Stimulated activated CD4-positive, alpha-beta T cell treated with anti-CD3 and anti-CD28 coated beads, Interleukin-15, amount 100 ng/mL, for 48 hours (primary cell): ENCODE data around the gene WDR36.
"Not testable (repeated sequence)": the region's sequence is repeated elsewhere in the genome, so short reads cannot be mapped to it uniquely, and the experiment has no call there.

ENCODE experiments used
- DNase-seq, 2 donors: peaks; one replicate each; pipeline ENCODE4 v3.0.0-alpha.2; 2020; ENCODE audit warnings: low read depth in 2 of 2

The WDR36 gene

DNA sequence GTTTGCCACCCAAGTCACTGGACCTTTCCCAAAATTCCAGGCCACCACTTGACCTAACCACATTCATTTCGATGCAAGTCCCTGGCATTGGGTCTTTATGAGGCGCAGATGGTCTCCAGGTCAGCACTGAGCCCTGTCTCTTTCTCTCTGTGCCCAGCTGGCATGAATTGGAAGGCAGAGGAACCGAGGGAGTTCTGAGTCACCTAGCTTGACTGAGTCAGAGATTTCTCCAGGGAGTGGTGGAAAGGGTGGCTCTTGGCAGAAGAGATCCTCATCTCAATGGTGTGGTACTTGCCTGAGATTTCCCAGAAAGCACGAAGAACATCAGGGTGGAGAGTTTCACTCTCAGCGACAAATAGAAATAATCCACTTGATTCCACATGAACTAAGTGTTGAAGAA is 43.8 kb downstream of the WDR36 start:
- DNase-seq = no peak

DNA sequence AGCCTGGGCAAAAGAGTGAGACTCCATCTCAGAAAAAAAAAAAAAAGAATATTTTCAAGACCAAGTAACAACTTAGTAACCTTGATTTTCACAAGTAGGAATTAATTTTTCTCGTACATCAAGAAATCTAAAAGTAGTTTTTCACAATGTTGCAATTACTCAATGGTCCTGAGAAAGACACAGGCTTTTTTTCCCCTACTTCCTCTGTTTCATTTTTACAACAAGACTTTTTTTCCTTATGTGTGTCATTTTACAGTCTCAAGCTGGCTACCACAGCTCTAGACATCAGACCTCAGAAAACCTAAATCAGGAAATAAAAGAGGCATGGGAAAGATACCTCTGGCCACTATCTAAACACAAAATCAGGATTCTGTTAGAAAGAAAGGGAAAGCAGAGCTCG is 45.9 kb downstream of the WDR36 start:
- no peak for DNase-seq

- DNase-seq = not testable (repeated sequence)
Measured at GRCh38 chr5:111141471-111141870, 49.3 kb downstream of the WDR36 start.

- DNase-seq = no peak
Measured at GRCh38 chr5:111142932-111143331, 50.8 kb downstream of the WDR36 start.

- DNase-seq = no peak
Measured at GRCh38 chr5:111143910-111144309, 51.8 kb downstream of the WDR36 start.

- no peak for DNase-seq
Measured at GRCh38 chr5:111144352-111144930, 52.3 kb downstream of the WDR36 start.

GRCh38 chr5:111146053-111146452 is 53.9 kb downstream of the WDR36 start:
- DNase-seq = no peak

DNA sequence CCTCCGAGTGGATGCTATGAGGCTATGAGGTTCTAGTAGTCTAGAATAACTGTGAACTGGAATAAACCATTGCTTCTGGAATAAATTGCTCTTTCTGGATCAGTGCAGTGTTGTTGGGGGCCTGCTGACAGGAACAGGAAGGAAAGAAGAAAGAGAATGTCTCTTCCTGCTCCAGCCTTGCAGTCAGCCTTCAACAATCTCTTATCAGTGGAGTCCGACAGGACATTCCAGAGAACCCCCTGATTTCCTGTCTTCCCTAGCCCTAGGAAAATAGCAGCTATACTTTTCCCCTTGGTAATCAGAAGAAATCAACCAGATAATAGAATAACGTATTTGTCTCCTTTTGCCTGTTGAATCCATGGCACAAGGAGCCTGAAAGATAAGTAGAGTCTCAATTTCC is 55.4 kb downstream of the WDR36 start:
- DNase-seq = no peak

GRCh38 chr5:111151998-111152397 is 59.9 kb downstream of the WDR36 start:
- no peak for DNase-seq

DNA sequence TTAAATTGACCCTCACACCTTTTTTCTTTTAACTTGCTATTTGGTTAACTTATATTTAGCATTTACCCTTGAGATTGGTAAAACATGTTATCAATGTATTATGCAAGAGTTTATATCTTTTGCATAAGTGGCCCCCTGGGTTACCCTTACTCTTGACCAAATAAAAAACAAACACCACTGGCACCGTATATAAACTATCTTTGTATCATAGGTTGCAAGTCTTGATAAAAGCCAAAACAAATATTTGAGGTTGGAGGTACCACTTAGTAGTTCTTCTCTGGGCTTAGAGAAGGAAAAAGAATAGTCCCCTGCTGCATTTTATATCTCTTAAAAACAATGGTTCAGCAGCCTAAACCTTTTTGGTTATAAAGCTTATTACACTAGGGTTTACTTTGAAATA is 61.3 kb downstream of the WDR36 start:
- no peak for DNase-seq

DNA sequence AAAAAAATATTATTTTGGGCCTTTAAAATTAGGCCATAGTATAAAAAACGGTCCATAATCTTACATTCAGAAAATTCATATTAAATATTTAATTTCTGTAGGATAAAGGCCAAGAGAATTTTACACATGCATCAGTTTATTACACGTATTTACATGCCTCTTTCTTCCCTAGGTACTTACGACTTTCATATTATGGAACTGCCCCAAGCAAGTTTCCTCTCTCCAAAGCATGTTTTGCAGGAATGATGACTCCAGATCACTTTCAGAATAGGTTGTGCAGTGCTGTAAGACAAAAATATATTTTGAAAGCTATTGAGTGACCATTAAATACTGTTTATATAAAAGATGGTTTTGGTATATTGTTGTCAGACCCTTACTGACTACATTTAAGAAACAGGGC is 61.8 kb downstream of the WDR36 start:
- no peak for DNase-seq

DNA sequence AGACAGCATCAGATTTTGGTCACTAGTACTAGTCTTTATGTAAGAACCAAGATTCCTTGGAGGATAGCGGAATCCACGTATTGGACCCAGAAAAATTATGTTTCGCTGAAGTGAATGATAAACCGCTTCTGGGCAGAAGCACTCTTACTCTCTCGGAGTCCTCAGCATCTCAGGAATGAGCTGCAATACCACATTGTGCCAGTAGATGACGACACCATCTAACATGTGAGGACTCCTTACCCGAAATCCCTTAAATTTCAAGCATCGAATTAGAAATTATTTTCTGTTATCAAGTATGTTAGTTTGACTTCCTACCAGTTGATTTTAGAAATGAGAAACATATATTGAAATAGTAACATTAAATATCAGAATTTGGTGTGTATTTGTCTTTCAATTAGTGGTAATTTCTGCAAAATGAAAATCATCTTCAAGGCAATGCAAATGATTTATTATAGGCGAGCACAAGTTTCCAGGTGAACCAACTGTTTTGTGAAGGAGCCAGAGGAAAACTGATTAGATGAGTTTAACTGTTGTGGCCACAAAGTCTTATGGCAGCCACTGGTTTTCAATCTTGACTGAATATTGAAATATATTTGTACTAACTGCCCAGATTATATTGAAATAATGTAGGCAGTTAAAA is 66.1 kb downstream of the WDR36 start:
- DNase-seq = peak; percentile 60 to 78

GRCh38 chr5:111159845-111160244 is 67.7 kb downstream of the WDR36 start:
- no peak for DNase-seq

DNA sequence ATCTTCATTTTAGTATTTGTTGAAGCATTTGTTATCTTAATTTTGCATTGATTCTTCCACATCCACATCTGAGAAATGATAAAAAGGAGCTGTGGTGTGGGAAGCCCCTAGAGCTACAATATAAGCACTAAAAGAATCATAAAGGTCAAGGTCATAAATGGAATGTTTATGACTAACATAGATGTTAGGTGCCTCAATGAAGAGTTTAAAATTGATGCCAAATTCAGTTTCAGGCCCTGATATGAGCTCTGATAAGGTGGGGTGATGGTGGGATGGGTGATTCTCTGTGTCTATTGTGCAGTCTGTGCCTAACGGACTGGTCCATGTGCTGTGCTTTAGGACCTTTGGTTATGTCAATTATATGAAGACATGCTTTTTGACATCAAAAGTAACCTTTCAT is 70.9 kb downstream of the WDR36 start:
- no peak for DNase-seq

DNA sequence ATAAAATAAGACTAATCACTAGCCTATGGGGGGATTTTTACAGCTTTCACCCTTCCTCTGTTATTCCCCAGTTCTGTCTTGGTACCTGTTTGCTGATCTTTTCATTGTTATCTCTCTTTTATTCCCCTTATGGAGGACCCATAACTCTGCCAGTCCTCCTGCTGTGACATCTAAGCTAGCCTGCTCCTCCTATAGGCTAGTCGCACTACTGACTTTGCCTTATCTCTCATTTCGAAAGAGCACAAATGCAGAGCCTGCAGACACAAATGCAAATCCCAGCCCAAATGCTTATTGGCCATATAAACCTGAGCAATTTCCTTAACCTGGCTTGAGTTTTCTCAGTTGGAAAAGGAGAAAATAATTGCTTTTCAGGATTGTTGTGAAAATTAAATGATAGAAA is 72.9 kb downstream of the WDR36 start:
- DNase-seq = no peak

DNA sequence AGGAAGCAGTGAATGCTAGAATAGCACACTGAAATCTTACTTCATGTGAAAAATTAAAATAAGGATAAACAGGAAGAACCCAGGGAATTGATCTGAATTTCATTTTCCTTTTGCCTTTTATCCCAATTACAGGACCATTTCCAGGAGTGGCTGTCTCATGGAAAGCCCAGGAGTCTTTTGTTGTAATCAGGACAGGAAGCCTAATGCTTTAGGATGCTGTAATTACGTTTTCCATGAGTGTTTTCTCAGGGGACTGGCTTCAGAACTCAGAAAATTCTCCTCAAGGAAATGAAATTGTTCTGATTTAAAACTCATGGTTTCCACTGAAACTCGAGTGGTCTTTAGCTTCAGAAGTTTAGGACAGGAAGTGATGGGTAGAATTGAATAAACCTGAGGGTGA is 75.4 kb downstream of the WDR36 start:
- DNase-seq = no peak

DNA sequence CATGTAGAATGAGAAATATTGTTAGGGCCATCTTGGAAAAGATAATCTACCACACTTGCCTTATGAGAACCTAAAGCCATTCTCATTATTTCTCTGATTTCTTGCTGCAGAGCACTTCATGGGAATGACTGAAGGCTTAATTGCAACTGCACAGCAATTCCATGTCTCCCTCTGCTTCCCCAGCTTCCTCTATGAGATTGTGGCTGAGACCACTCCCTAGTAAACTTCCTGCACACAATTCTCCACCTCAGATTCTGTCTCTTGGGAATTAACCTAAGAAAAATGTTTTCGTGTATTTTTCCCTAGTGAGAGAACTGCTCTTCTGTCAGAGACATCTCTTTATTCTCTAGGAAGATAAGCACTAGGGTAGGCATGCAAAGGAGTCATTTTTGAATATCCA is 76.5 kb downstream of the WDR36 start:
- DNase-seq = no peak

DNA sequence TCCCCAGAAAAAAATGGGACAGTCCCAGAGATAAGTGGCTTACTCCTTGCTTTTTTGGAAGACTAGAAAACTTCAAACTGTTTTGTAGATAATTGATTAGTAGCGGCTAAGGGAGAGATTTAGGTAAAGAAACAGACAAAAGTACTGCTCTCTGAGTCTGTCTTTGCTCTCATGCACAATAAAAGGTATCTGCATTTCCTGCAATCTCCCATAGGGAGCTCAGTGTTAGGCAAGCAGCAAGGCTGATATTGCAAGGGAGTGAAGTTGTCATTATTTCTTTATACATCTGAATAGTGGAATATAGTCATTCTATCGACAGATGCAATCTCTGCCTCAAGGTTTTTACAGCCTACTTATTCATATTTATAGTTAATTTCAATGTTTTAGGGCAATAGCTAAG is 77.1 kb downstream of the WDR36 start:
- DNase-seq = no peak

GRCh38 chr5:111170279-111170678 is 78.1 kb downstream of the WDR36 start:
- DNase-seq = no peak

GRCh38 chr5:111172504-111172903 is 80.4 kb downstream of the WDR36 start:
- no peak for DNase-seq

- DNase-seq = no peak
Measured at GRCh38 chr5:111173476-111173875, 81.3 kb downstream of the WDR36 start.
